Measurements from ENCODE around the gene TEC.

TEC gene

GRCh38 chr4:48108309-48109073 lies 161.1 kb downstream of the TEC start:
- Histone ChIP-seq H3K27ac (ENCODE audit: low read depth, low read length, severe bottlenecking) (no peak overlapping the region), H3K4me3 (ENCODE audit: extremely low read depth, insufficient read depth, low read length, poor library complexity, severe bottlenecking) (no peak overlapping the region), H3K4me1 (ENCODE audit: control insufficient read depth, insufficient read depth, low read length, poor library complexity, severe bottlenecking) (peaks cover 5% of the 10 kb centered on the region), H3K36me3 (ENCODE audit: control insufficient read depth, insufficient read depth, low read length) (no peaks in the 10 kb centered on the region), H3K9me3 (ENCODE audit: control insufficient read depth, low read length) (no peaks in the 10 kb centered on the region)
- no CpG with 5 or more reads among the region's 2 CpGs for WGBS, 2 experiments (ENCODE audit: insufficient coverage in 2 of 2)

- Histone ChIP-seq H3K4me3 (ENCODE audit: extremely low read depth, insufficient read depth, low read length, poor library complexity, severe bottlenecking) (no peak overlapping the region), H3K4me1 (ENCODE audit: control insufficient read depth, insufficient read depth, low read length, poor library complexity, severe bottlenecking) (peaks cover 5% of the 10 kb centered on the region), H3K9me3 (ENCODE audit: control insufficient read depth, low read length) (no peaks in the 10 kb centered on the region), H3K36me3 (ENCODE audit: control insufficient read depth, insufficient read depth, low read length) (no peaks in the 10 kb centered on the region), H3K27ac (ENCODE audit: low read depth, low read length, severe bottlenecking) (no peak overlapping the region)
- WGBS, 2 experiments (ENCODE audit: insufficient coverage in 2 of 2) = no CpG with 5 or more reads among the region's 1 CpG
These were observed 164.4 kb downstream of the TEC start for GRCh38 chr4:48105230-48105629.

- H3K36me3 ChIP-seq (ENCODE audit: control insufficient read depth, insufficient read depth, low read length) = no peaks in the 10 kb centered on the region
- H3K27ac ChIP-seq (ENCODE audit: low read depth, low read length, severe bottlenecking) = no peak overlapping the region
- no peak overlapping the region for H3K4me3 ChIP-seq (ENCODE audit: extremely low read depth, insufficient read depth, low read length, poor library complexity, severe bottlenecking)
- H3K9me3 ChIP-seq (ENCODE audit: control insufficient read depth, low read length) = no peaks in the 10 kb centered on the region
- peaks cover 2% of the 10 kb centered on the region for H3K4me1 ChIP-seq (ENCODE audit: control insufficient read depth, insufficient read depth, low read length, poor library complexity, severe bottlenecking)
- WGBS, 2 experiments (ENCODE audit: insufficient coverage in 2 of 2) = 58 to 70% methylated on average over 2 to 3 of the region's 3 CpGs
These were observed 166.0 kb downstream of the TEC start for GRCh38 chr4:48103483-48104139.

- H3K4me3 ChIP-seq (ENCODE audit: extremely low read depth, insufficient read depth, low read length, poor library complexity, severe bottlenecking) = no peak overlapping the region
- no peaks in the 10 kb centered on the region for H3K9me3 ChIP-seq (ENCODE audit: control insufficient read depth, low read length)
- H3K27ac ChIP-seq (ENCODE audit: low read depth, low read length, severe bottlenecking) = no peak overlapping the region
- H3K4me1 ChIP-seq (ENCODE audit: control insufficient read depth, insufficient read depth, low read length, poor library complexity, severe bottlenecking) = no peaks in the 10 kb centered on the region
- no CpG with 5 or more reads among the region's 3 CpGs for WGBS, 2 experiments (ENCODE audit: insufficient coverage in 2 of 2)
- H3K36me3 ChIP-seq (ENCODE audit: control insufficient read depth, insufficient read depth, low read length) = no peaks in the 10 kb centered on the region
These were observed 167.3 kb downstream of the TEC start for GRCh38 chr4:48102303-48102702.

- H3K27ac ChIP-seq (ENCODE audit: low read depth, low read length, severe bottlenecking) = no peak overlapping the region
- WGBS, 2 experiments (ENCODE audit: insufficient coverage in 2 of 2) = no CpG with 5 or more reads among the region's 1 CpG
- H3K4me1 ChIP-seq (ENCODE audit: control insufficient read depth, insufficient read depth, low read length, poor library complexity, severe bottlenecking) = no peaks in the 10 kb centered on the region
- H3K4me3 ChIP-seq (ENCODE audit: extremely low read depth, insufficient read depth, low read length, poor library complexity, severe bottlenecking) = no peak overlapping the region
- no peaks in the 10 kb centered on the region for H3K36me3 ChIP-seq (ENCODE audit: control insufficient read depth, insufficient read depth, low read length)
- no peaks in the 10 kb centered on the region for H3K9me3 ChIP-seq (ENCODE audit: control insufficient read depth, low read length)
These were observed 169.4 kb downstream of the TEC start for GRCh38 chr4:48100256-48100655.

- Histone ChIP-seq H3K4me3 (ENCODE audit: extremely low read depth, insufficient read depth, low read length, poor library complexity, severe bottlenecking) (no peak overlapping the region), H3K27ac (ENCODE audit: low read depth, low read length, severe bottlenecking) (no peak overlapping the region), H3K9me3 (ENCODE audit: control insufficient read depth, low read length) (no peaks in the 10 kb centered on the region), H3K4me1 (ENCODE audit: control insufficient read depth, insufficient read depth, low read length, poor library complexity, severe bottlenecking) (peaks cover 13% of the 10 kb centered on the region), H3K36me3 (ENCODE audit: control insufficient read depth, insufficient read depth, low read length) (no peaks in the 10 kb centered on the region)
- 84 to 90% methylated on average over 2 of the region's 2 CpGs for WGBS, 2 experiments (ENCODE audit: insufficient coverage in 2 of 2)
These were observed 174.2 kb downstream of the TEC start for GRCh38 chr4:48095441-48095840.

GRCh38 chr4:48093991-48094416 lies 175.6 kb downstream of the TEC start:
- WGBS, 2 experiments (ENCODE audit: insufficient coverage in 2 of 2) = no CpG with 5 or more reads among the region's 3 CpGs
- no peaks in the 10 kb centered on the region for H3K36me3 ChIP-seq (ENCODE audit: control insufficient read depth, insufficient read depth, low read length)
- H3K9me3 ChIP-seq (ENCODE audit: control insufficient read depth, low read length) = no peaks in the 10 kb centered on the region
- H3K27ac ChIP-seq (ENCODE audit: low read depth, low read length, severe bottlenecking) = peak overlapping the region; percentile 25
- peaks cover 13% of the 10 kb centered on the region for H3K4me1 ChIP-seq (ENCODE audit: control insufficient read depth, insufficient read depth, low read length, poor library complexity, severe bottlenecking)
- H3K4me3 ChIP-seq (ENCODE audit: extremely low read depth, insufficient read depth, low read length, poor library complexity, severe bottlenecking) = no peak overlapping the region

- H3K4me1 ChIP-seq (ENCODE audit: control insufficient read depth, insufficient read depth, low read length, poor library complexity, severe bottlenecking) = peaks cover 13% of the 10 kb centered on the region
- 86 to 89% methylated on average over 4 to 5 of the region's 5 CpGs for WGBS, 2 experiments (ENCODE audit: insufficient coverage in 2 of 2)
- no peak overlapping the region for H3K27ac ChIP-seq (ENCODE audit: low read depth, low read length, severe bottlenecking)
- H3K4me3 ChIP-seq (ENCODE audit: extremely low read depth, insufficient read depth, low read length, poor library complexity, severe bottlenecking) = no peak overlapping the region
- no peaks in the 10 kb centered on the region for H3K36me3 ChIP-seq (ENCODE audit: control insufficient read depth, insufficient read depth, low read length)
- no peaks in the 10 kb centered on the region for H3K9me3 ChIP-seq (ENCODE audit: control insufficient read depth, low read length)
These were observed 179.0 kb downstream of the TEC start for GRCh38 chr4:48090621-48091020.

- no peaks in the 10 kb centered on the region for H3K36me3 ChIP-seq (ENCODE audit: control insufficient read depth, insufficient read depth, low read length)
- no peak overlapping the region for H3K4me3 ChIP-seq (ENCODE audit: extremely low read depth, insufficient read depth, low read length, poor library complexity, severe bottlenecking)
- H3K4me1 ChIP-seq (ENCODE audit: control insufficient read depth, insufficient read depth, low read length, poor library complexity, severe bottlenecking) = peaks cover 7% of the 10 kb centered on the region
- 62 to 63% methylated on average over 6 of the region's 8 CpGs for WGBS, 2 experiments (ENCODE audit: insufficient coverage in 2 of 2)
- H3K9me3 ChIP-seq (ENCODE audit: control insufficient read depth, low read length) = no peaks in the 10 kb centered on the region
- H3K27ac ChIP-seq (ENCODE audit: low read depth, low read length, severe bottlenecking) = no peak overlapping the region
These were observed 183.6 kb downstream of the TEC start for GRCh38 chr4:48085821-48086589.
